IMR-90 (cell line): ENCODE results near the gene FAF1. TPM values are rescaled to one million over a fixed set of nuclear protein-coding genes. Genes with fewer than 3 reads are reported as not detected.

Experiments used
- ATAC-seq: fragments of 200-7000 bp; cut with Tn5 transposase; 2 replicates; pipeline ENCODE4 v1.9.1; 2020; ENCODE audit warnings: low read depth, mild to moderate bottlenecking, moderate library complexity
- BruUV-seq: library from RNA; stranded (reverse); fragments of 400-500 nt; replicated peaks from 2 replicates; lab custom pipeline; 2021; lab: Mats Ljungman, UMichigan
- CTCF ChIA-PET: fragments of 300-600 bp; formaldehyde crosslinking; extraction: SDS; loops from one replicate; lab custom pipeline; 2021; ENCODE audit warnings: antibody characterized with exemption; lab: Yijun Ruan, JAX
- POLR2A ChIA-PET: fragments of 300-600 bp; sonication (Branson Sonifier 250); formaldehyde crosslinking; loops from one replicate; lab custom pipeline; 2022; ENCODE audit warnings: antibody characterized with exemption; ENCODE audit not compliant: unreplicated experiment; lab: Charles Lee
- DNase-seq: peaks from one replicate; pipeline ENCODE4 v3.0.0; 2013
- H2AFZ ChIP-seq: replicated peaks from 2 replicates; pipeline ENCODE3; 2013; ENCODE audit warnings: low read length, mild to moderate bottlenecking; ENCODE audit not compliant: poor library complexity
- H2AK5ac ChIP-seq: 2 replicates; pipeline ENCODE4 v1.6.1; 2013; ENCODE audit warnings: low read depth, low read length, inconsistent platforms
- H2AK9ac ChIP-seq: replicated peaks from 2 replicates; pipeline ENCODE3; 2013; ENCODE audit warnings: mild to moderate bottlenecking, low read depth, low read length, moderate library complexity; ENCODE audit not compliant: poor library complexity
- H2BK120ac ChIP-seq: 2 replicates; pipeline ENCODE4 v1.6.1; 2013; ENCODE audit warnings: low read depth, low read length, inconsistent platforms
- H2BK15ac ChIP-seq: 3 replicates; pipeline ENCODE4 v1.6.1; 2013; ENCODE audit warnings: low read depth, low read length, inconsistent platforms
- H2BK20ac ChIP-seq: 2 replicates; pipeline ENCODE4 v1.6.1; 2013; ENCODE audit warnings: low read depth, mild to moderate bottlenecking, inconsistent platforms, low read length, moderate library complexity
- H2BK5ac ChIP-seq: 2 replicates; pipeline ENCODE4 v1.6.1; 2013; ENCODE audit warnings: mild to moderate bottlenecking, low read depth, low read length, inconsistent platforms; ENCODE audit not compliant: poor library complexity, severe bottlenecking
- H3K14ac ChIP-seq: replicated peaks from 2 replicates; pipeline ENCODE4 v1.6.1; 2013; ENCODE audit warnings: low read depth, low read length, inconsistent platforms
- H3K18ac ChIP-seq: 2 replicates; pipeline ENCODE4 v1.6.1; 2013; ENCODE audit warnings: low read depth, low read length, control low read depth
- H3K23ac ChIP-seq: 2 replicates; pipeline ENCODE4 v1.6.1; 2013; ENCODE audit warnings: low read depth, low read length, inconsistent platforms
- H3K27ac ChIP-seq: 2 replicates; pipeline ENCODE4 v1.5.1; 2013; ENCODE audit warnings: mild to moderate bottlenecking, control low read depth, low read length; ENCODE audit not compliant: insufficient read depth
- H3K27me3 ChIP-seq: 2 replicates; pipeline ENCODE4 v1.6.1; 2013; ENCODE audit warnings: low read length; ENCODE audit not compliant: control insufficient read depth, insufficient read depth
- H3K36me3 ChIP-seq: 2 replicates; pipeline ENCODE4 v1.6.1; 2013; ENCODE audit warnings: low read length, mixed read lengths; ENCODE audit not compliant: control insufficient read depth, insufficient read depth
- H3K4ac ChIP-seq: 2 replicates; pipeline ENCODE4 v1.6.1; 2013; ENCODE audit warnings: low read depth, low read length, inconsistent platforms
- H3K4me1 ChIP-seq: 2 replicates; pipeline ENCODE4 v1.6.1; 2013; ENCODE audit warnings: low read length, mixed read lengths; ENCODE audit not compliant: control insufficient read depth, insufficient read depth
- H3K4me2 ChIP-seq: 2 replicates; pipeline ENCODE4 v1.6.1; 2013; ENCODE audit warnings: low read depth, mild to moderate bottlenecking, control low read depth, low read length, moderate library complexity
- H3K4me3 ChIP-seq: 2 replicates; pipeline ENCODE4 v1.5.1; 2013; ENCODE audit warnings: low read depth, mild to moderate bottlenecking, control low read depth, low read length, moderate library complexity; ENCODE audit not compliant: insufficient read depth
- H3K56ac ChIP-seq: 2 replicates; pipeline ENCODE4 v1.6.1; 2013; ENCODE audit warnings: low read length, inconsistent platforms; ENCODE audit not compliant: insufficient read depth; ENCODE audit errors: extremely low read depth
- H3K79me1 ChIP-seq, 2 experiments: 2 replicates each; pipeline ENCODE4 v1.6.1; 2013; ENCODE audit warnings: low read length in 2 of 2, inconsistent platforms in 1 of 2, low read depth in 1 of 2
- H3K9ac ChIP-seq: 2 replicates; pipeline ENCODE4 v1.6.1; 2013; ENCODE audit warnings: low read depth, low read length, control low read depth
- H3K9me1 ChIP-seq: 2 replicates; pipeline ENCODE4 v1.6.1; 2013; ENCODE audit warnings: low read length, inconsistent platforms; ENCODE audit not compliant: insufficient read depth
- H3K9me3 ChIP-seq: 2 replicates; pipeline ENCODE4 v1.6.1; 2013; ENCODE audit warnings: low read length; ENCODE audit not compliant: control insufficient read depth, insufficient read depth
- H4K20me1 ChIP-seq: 2 replicates; pipeline ENCODE4 v1.6.1; 2013; ENCODE audit warnings: low read length, inconsistent platforms; ENCODE audit not compliant: insufficient read depth
- H4K5ac ChIP-seq: 2 replicates; pipeline ENCODE4 v1.6.1; 2013; ENCODE audit warnings: mild to moderate bottlenecking, low read depth, low read length, control low read depth
- H4K8ac ChIP-seq, 2 experiments: 2 replicates each; pipeline ENCODE4 v1.6.1; 2013; ENCODE audit warnings: low read depth in 2 of 2, low read length in 2 of 2, control low read depth in 1 of 2, inconsistent platforms in 1 of 2
- H4K91ac ChIP-seq: 2 replicates; pipeline ENCODE4 v1.6.1; 2013; ENCODE audit warnings: low read depth, low read length, inconsistent platforms; ENCODE audit not compliant: insufficient read depth
- WGBS, 2 experiments: methylation state at CpG; one replicate each; pipeline versions ENCODE4 v1.1.5 to v1.1.7; 2013; ENCODE audit warnings: missing lambda C conversion rate in 2 of 2; ENCODE audit not compliant: insufficient read length in 1 of 2; ENCODE audit errors: extremely low coverage in 2 of 2; 5-methylcytosine and 5-hydroxymethylcytosine counted together
- dilution Hi-C: fragments of 300-500 bp; cut with HindIII; formaldehyde crosslinking; loops from one replicate; pipeline ENCODE4 v1.14.3; 2018; ENCODE audit warnings: low sequenced_read_pairs; ENCODE audit not compliant: unreplicated experiment
- in situ Hi-C: fragments of 300-500 bp; cut with MboI; formaldehyde crosslinking; loops from 3 replicates; pipeline ENCODE4 v1.14.3; 2019; ENCODE audit warnings: low sequenced_read_pairs, inconsistent platforms, mixed read lengths
- intact Hi-C: fragments of 100-400 bp; cut with micrococcal nuclease; formaldehyde crosslinking; loops from 2 replicates; pipeline ENCODE4 v1.10.0; 2022
- polyA plus RNA-seq, 3 experiments: library from polyadenylated mRNA; depleted of rRNA; stranded (reverse); fragments of >200 nt; gene quantifications; 2 replicates each; pipeline ENCODE4 v1.2.3, GENCODE V29; 2012; ENCODE audit warnings: low replicate concordance in 1 of 3
- total RNA-seq: library from RNA; depleted of rRNA; stranded (reverse); fragments of >200 nt; gene quantifications from 2 replicates; pipeline ENCODE4 v1.2.3, GENCODE V29; 2012
- TF ChIP-seq, protein P1 (sequence below): fragments of 150-350 bp; IDR thresholded peaks from 2 replicates; pipeline ENCODE4 v1.6.1; 2017; ENCODE audit warnings: mild to moderate bottlenecking, antibody characterized with exemption, low read length, low read depth
- TF ChIP-seq, protein P2 (sequence below): conservative IDR thresholded peaks from 2 replicates; pipeline ENCODE4 v1.5.1; 2012; ENCODE audit warnings: mild to moderate bottlenecking, low read depth, low read length, improper control_type of control experiment

Gene FAF1
- total and polyA plus RNA-seq, 2 of the 4 experiments (the other 2 are of a cell fraction), result 18.8 to 72.9 TPM

DNA sequence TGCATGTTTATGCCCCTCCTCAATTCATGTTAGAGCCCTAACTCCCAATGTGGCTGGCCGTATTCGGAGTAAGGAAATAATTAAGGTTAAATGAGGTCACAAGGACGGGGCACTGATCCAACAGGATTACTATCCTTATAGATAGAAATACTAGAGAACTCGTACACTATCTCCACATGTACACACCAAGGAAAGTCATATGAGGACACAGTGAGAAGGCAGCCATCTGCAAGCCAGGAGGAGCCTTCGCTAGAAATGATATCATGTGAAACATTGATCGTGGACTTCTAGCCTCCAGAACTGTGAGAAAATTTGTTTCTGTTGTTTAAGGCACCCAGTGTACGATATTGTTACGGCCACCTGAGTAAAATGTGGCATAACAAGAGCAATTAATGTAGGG is 79.7 kb downstream of the FAF1 start:
- intact Hi-C loops, result no loop called here
- Histone ChIP-seq H4K5ac (no peak overlapping the region), H3K9me3 (no peaks in the 10 kb centered on the region), H2AK9ac (no peak overlapping the region), H4K91ac (no peak overlapping the region), H2AK5ac (no peak overlapping the region), H4K20me1 (no peaks in the 10 kb centered on the region), H2BK20ac (no peak overlapping the region), H2BK5ac (no peak overlapping the region), H2BK120ac (no peak overlapping the region), H3K9ac (no peak overlapping the region), H3K18ac (no peak overlapping the region), H3K4me3 (no peak overlapping the region), H2AFZ (no peak overlapping the region), H3K27ac (no peak overlapping the region), H3K27me3 (no peaks in the 10 kb centered on the region), H3K36me3 (no peaks in the 10 kb centered on the region), H3K23ac (no peak overlapping the region), H3K4me1 (no peaks in the 10 kb centered on the region), H2BK15ac (no peak overlapping the region), H3K4ac (no peak overlapping the region), H3K9me1 (no peaks in the 10 kb centered on the region), H3K56ac (no peak overlapping the region), H3K79me1 (peaks cover 27 to 28% of the 10 kb centered on the region in 2 experiments), H4K8ac (no peak overlapping the region), H3K14ac (no peak overlapping the region), H3K4me2 (no peak overlapping the region)
- CTCF ChIA-PET, result no interaction called here
- no peak for ATAC-seq
- no TSS peak for BruUV-seq
- POLR2A ChIA-PET, result no interaction called here
- dilution Hi-C loops, result no loop called here
- WGBS, 2 experiments, result 100% methylated on average over 1 of the region's 8 CpGs; no CpG with 5 or more reads in 1 of the 2 experiments
- TF ChIP-seq, protein P1, sequence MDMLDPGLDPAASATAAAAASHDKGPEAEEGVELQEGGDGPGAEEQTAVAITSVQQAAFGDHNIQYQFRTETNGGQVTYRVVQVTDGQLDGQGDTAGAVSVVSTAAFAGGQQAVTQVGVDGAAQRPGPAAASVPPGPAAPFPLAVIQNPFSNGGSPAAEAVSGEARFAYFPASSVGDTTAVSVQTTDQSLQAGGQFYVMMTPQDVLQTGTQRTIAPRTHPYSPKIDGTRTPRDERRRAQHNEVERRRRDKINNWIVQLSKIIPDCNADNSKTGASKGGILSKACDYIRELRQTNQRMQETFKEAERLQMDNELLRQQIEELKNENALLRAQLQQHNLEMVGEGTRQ, result no peak
- TF ChIP-seq, protein P2, sequence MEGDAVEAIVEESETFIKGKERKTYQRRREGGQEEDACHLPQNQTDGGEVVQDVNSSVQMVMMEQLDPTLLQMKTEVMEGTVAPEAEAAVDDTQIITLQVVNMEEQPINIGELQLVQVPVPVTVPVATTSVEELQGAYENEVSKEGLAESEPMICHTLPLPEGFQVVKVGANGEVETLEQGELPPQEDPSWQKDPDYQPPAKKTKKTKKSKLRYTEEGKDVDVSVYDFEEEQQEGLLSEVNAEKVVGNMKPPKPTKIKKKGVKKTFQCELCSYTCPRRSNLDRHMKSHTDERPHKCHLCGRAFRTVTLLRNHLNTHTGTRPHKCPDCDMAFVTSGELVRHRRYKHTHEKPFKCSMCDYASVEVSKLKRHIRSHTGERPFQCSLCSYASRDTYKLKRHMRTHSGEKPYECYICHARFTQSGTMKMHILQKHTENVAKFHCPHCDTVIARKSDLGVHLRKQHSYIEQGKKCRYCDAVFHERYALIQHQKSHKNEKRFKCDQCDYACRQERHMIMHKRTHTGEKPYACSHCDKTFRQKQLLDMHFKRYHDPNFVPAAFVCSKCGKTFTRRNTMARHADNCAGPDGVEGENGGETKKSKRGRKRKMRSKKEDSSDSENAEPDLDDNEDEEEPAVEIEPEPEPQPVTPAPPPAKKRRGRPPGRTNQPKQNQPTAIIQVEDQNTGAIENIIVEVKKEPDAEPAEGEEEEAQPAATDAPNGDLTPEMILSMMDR, result no peak
- in situ Hi-C loops, result no loop called here
- no peak for DNase-seq
